Measurements from ENCODE around the gene QPRT.

Gene QPRT

DNA sequence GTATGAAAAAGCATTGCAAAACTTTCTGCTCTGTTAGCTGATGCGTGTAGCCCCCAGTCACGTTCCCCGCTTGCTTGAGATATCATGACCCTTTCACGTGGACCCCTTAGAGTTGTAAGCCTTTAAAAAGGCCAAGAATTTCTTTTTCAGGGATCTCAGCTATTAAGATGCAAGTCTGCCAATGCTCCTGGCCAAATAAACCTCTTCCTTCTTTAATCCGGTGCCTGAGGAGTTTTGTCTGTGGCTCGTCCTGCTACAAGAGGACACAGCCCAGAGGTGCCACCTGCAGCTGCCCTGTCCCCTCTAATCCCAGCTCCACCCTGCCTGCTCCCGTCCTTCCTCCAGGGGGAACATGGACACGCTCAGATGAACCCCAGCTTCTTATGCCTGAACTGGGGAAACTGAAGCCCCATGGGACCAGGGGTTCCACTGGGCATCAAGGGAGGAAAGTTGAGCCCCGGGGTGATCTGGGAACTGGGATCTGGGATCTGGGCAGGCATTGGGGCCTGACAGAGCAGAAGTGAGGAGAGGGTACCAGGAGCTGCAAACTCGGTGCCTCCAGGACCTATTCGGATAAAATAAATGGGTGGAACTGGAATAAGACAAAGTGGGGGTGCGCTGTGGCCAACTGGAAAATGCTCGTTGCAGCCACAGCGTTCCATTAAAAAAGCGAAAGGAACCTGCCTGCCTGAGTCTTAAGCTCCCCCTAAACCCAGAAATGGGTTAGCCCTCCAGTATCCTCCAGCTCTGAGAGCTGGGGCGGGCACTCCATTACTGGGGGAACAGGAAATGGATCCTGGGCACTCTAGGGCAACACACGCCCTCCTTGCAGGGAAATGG, 19.7 kb downstream of the QPRT start:
- Histone ChIP-seq H3K9me3 (replicated peaks; ENCODE audit: insufficient read depth, low read length) (no peaks in the 10 kb centered on the region), H3K79me2 (ENCODE audit: low read length) (no peaks in the 10 kb centered on the region), H3K27ac (ENCODE audit: low read length) (no peak overlapping the region), H3K4me3 (ENCODE audit: low read length) (no peak overlapping the region), H3K4me2 (ENCODE audit: low read depth, low read length) (no peak overlapping the region), H3K27me3 (replicated peaks; ENCODE audit: insufficient read depth, low read length) (no peaks in the 10 kb centered on the region; the same call in 1 of the 2 replicates), H3K9ac (ENCODE audit: low read length) (no peak overlapping the region), H3K9me2 (replicated peaks; ENCODE audit: insufficient read depth, low read length) (no peaks in the 10 kb centered on the region), H3K36me3 (replicated peaks; ENCODE audit: insufficient read depth, low read length) (no peaks in the 10 kb centered on the region), H3F3A (ENCODE audit: insufficient read depth, low read length) (peaks cover 14% of the 10 kb centered on the region; the same call in 1 of the 2 replicates), H2AFZ (ENCODE audit: low read length) (no peak overlapping the region), H3K4me1 (ENCODE audit: low read length) (peaks cover 17% of the 10 kb centered on the region), H4K20me1 (ENCODE audit: insufficient read depth, low read length) (no peaks in the 10 kb centered on the region)
- TF ChIP-seq, protein P1, sequence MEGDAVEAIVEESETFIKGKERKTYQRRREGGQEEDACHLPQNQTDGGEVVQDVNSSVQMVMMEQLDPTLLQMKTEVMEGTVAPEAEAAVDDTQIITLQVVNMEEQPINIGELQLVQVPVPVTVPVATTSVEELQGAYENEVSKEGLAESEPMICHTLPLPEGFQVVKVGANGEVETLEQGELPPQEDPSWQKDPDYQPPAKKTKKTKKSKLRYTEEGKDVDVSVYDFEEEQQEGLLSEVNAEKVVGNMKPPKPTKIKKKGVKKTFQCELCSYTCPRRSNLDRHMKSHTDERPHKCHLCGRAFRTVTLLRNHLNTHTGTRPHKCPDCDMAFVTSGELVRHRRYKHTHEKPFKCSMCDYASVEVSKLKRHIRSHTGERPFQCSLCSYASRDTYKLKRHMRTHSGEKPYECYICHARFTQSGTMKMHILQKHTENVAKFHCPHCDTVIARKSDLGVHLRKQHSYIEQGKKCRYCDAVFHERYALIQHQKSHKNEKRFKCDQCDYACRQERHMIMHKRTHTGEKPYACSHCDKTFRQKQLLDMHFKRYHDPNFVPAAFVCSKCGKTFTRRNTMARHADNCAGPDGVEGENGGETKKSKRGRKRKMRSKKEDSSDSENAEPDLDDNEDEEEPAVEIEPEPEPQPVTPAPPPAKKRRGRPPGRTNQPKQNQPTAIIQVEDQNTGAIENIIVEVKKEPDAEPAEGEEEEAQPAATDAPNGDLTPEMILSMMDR (IDR thresholded peaks at IDR 0.05; ENCODE audit: low read length): no peak
- TF ChIP-seq EZH2phosphoT487 (IDR thresholded peaks at IDR 0.05; ENCODE audit: low read length) (no peak), EZH2 (optimal IDR thresholded peaks at IDR 0.05; ENCODE audit: low read depth, low read length) (no peak)
- no peak for DNase-seq

- Histone ChIP-seq H3K9ac (ENCODE audit: low read length) (no peak overlapping the region), H4K20me1 (ENCODE audit: insufficient read depth, low read length) (no peaks in the 10 kb centered on the region), H2AFZ (ENCODE audit: low read length) (no peak overlapping the region), H3K4me3 (ENCODE audit: low read length) (no peak overlapping the region), H3K4me1 (ENCODE audit: low read length) (peaks cover 17% of the 10 kb centered on the region), H3K27ac (ENCODE audit: low read length) (no peak overlapping the region), H3F3A (ENCODE audit: insufficient read depth, low read length) (peaks cover 14% of the 10 kb centered on the region; the same call in 1 of the 2 replicates), H3K4me2 (ENCODE audit: low read depth, low read length) (no peak overlapping the region), H3K79me2 (ENCODE audit: low read length) (no peaks in the 10 kb centered on the region), H3K36me3 (replicated peaks; ENCODE audit: insufficient read depth, low read length) (no peaks in the 10 kb centered on the region), H3K9me3 (replicated peaks; ENCODE audit: insufficient read depth, low read length) (no peaks in the 10 kb centered on the region), H3K9me2 (replicated peaks; ENCODE audit: insufficient read depth, low read length) (no peaks in the 10 kb centered on the region), H3K27me3 (replicated peaks; ENCODE audit: insufficient read depth, low read length) (no peaks in the 10 kb centered on the region; the same call in 1 of the 2 replicates)
- no peak for TF ChIP-seq EZH2 (optimal IDR thresholded peaks at IDR 0.05; ENCODE audit: low read depth, low read length)
- no peak for DNase-seq
These were observed 20.6 kb downstream of the QPRT start for GRCh38 chr16:29699324-29700219.

DNA sequence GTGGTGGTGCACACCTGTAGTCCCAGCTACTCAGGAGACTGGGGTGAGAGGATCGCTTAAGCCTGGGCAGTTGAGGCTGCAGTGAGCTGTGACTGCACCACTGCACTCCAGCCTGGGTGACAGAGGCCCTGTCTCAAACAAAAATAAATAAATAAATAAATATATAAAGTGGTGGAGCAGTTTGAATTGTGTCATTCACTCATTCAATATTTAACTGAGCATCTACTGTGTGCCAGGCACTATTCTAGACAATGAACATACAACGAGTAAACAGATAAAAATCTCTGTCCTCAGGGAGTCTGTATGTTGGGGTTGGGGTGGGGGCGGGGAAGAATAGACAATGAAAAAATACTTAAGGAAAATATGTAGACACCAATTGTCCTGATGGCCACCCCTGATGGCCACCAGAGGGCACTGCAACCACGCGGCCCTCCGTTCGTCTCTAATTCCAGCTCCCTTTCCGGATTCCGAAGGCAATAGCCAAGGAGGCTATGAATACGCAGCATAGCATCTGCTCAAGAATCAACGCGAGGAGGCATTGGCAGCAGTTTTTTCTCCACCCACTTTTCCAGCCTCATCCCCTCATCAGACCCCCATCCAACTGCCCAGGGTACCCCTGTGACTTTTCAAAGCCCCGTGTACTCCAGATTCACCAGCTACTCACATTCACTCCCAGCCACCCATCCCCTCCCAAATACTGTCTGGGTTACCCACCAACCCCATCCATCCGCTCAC, 21.4 kb downstream of the QPRT start:
- peak overlapping the region; percentile 28; the same call in 1 of the 2 replicates for H3K4me2 ChIP-seq (ENCODE audit: low read depth, low read length)
- H3K9me2 ChIP-seq (replicated peaks; ENCODE audit: insufficient read depth, low read length): no peaks in the 10 kb centered on the region
- no peaks in the 10 kb centered on the region for H4K20me1 ChIP-seq (ENCODE audit: insufficient read depth, low read length)
- H3K4me3 ChIP-seq (ENCODE audit: low read length): no peak overlapping the region
- H3K36me3 ChIP-seq (replicated peaks; ENCODE audit: insufficient read depth, low read length): no peaks in the 10 kb centered on the region
- H3F3A ChIP-seq (ENCODE audit: insufficient read depth, low read length): peaks cover 14% of the 10 kb centered on the region; the same call in 1 of the 2 replicates
- no peaks in the 10 kb centered on the region for H3K9me3 ChIP-seq (replicated peaks; ENCODE audit: insufficient read depth, low read length)
- no peak overlapping the region for H3K9ac ChIP-seq (ENCODE audit: low read length)
- H3K4me1 ChIP-seq (ENCODE audit: low read length): peaks cover 17% of the 10 kb centered on the region
- H3K27ac ChIP-seq (ENCODE audit: low read length): no peak overlapping the region
- TF ChIP-seq EZH2 (optimal IDR thresholded peaks at IDR 0.05; ENCODE audit: low read depth, low read length): no peak
- TF ChIP-seq, protein P1 (IDR thresholded peaks at IDR 0.05; ENCODE audit: low read length): peak; percentile 80
- H2AFZ ChIP-seq (ENCODE audit: low read length): no peak overlapping the region
- DNase-seq: peak; percentile 66
- H3K79me2 ChIP-seq (ENCODE audit: low read length): no peaks in the 10 kb centered on the region
- H3K27me3 ChIP-seq (replicated peaks; ENCODE audit: insufficient read depth, low read length): no peaks in the 10 kb centered on the region; the same call in 1 of the 2 replicates
